GM20000 (cell line): ENCODE results near the gene ABAT.

Source experiments
- DNase-seq: peaks from one replicate; pipeline ENCODE4 v3.0.0; 2012; ENCODE audit warnings: low spot score
- CTCF ChIP-seq: IDR thresholded peaks from 2 replicates; pipeline ENCODE4 v1.5.1; 2012; ENCODE audit warnings: mild to moderate bottlenecking, control low read depth; ENCODE audit errors: extremely low read depth, missing control alignments

Gene ABAT

GRCh38 chr16:8655184-8655717 lies 19.2 kb upstream of the ABAT start:
- peak; percentile 55 for DNase-seq
- TF ChIP-seq CTCF = peak; percentile 55

- no peak for DNase-seq
- no peak for TF ChIP-seq CTCF
Observed at GRCh38 chr16:8656376-8656775, 18.0 kb upstream of the ABAT start.

GRCh38 chr16:8660841-8661301 lies 13.5 kb upstream of the ABAT start:
- peak; percentile 55 for DNase-seq
- TF ChIP-seq CTCF = no peak

GRCh38 chr16:8661703-8662102 lies 12.7 kb upstream of the ABAT start:
- DNase-seq = no peak
- no peak for TF ChIP-seq CTCF

- no peak for DNase-seq
- no peak for TF ChIP-seq CTCF
Observed at GRCh38 chr16:8663192-8664089, 11.0 kb upstream of the ABAT start.

- no peak for DNase-seq
- no peak for TF ChIP-seq CTCF
Observed at GRCh38 chr16:8665529-8665928, 8.9 kb upstream of the ABAT start.

- TF ChIP-seq CTCF = no peak
- DNase-seq = no peak
Observed at GRCh38 chr16:8667492-8667891, 6.9 kb upstream of the ABAT start.
